Motor neuron (in vitro differentiated cells): ENCODE data around the gene CMKLR1. TPM values are rescaled to one million over a fixed set of nuclear protein-coding genes. Genes with fewer than 3 reads are reported as not detected.

Experiments
- ATAC-seq, 8 experiments: fragments of 200-7000 bp; cut with Tn5 transposase; replicated peaks in 6 of 8; 2 replicates each; pipeline ENCODE4 v1.8.0; 2021; ENCODE audit warnings: mild to moderate bottlenecking in 8 of 8, moderate library complexity in 8 of 8
- H3K27ac ChIP-seq, 2 donors: fragments of 250-450 bp; sonication (Bioruptor Pico); 2 replicates each; pipeline ENCODE4 v1.9.0; 2021; ENCODE audit warnings: antibody characterized with exemption in 2 of 2, mild to moderate bottlenecking in 2 of 2, moderate library complexity in 1 of 2
- H3K4me1 ChIP-seq, 2 donors: fragments of 250-450 bp; sonication (Bioruptor Pico); replicated peaks in 1 of 2; 2 replicates each; pipeline ENCODE4 v1.6.1; 2021; ENCODE audit warnings: antibody characterized with exemption in 2 of 2, mild to moderate bottlenecking in 2 of 2, moderate library complexity in 1 of 2
- H3K4me3 ChIP-seq, 5 donors: fragments of 250-450 bp; sonication (Bioruptor Pico); 2 replicates each; pipeline ENCODE4 v1.9.0; 2021; ENCODE audit warnings: antibody characterized with exemption in 5 of 5, mild to moderate bottlenecking in 5 of 5, moderate library complexity in 4 of 5
- WGBS, 10 experiments: fragments of 450-650 bp; shearing (Covaris generic); methylation state at CpG; one replicate each; pipeline ENCODE4 v1.0.0; 2022; 5-methylcytosine and 5-hydroxymethylcytosine counted together
- in situ Hi-C, 9 experiments: fragments of 400-800 bp; cut with MboI; loops; one replicate each; pipeline ENCODE4 v1.15.0; 2021; ENCODE audit warnings: low sequenced_read_pairs in 9 of 9, low pct_unique_long_range_greater_than_20kb in 2 of 9; ENCODE audit not compliant: unreplicated experiment in 9 of 9
- total RNA-seq, 8 experiments: library from RNA; unstranded; fragments of 300-600 nt; gene quantifications; 2 replicates each; pipeline versions ENCODE4 v1.2.3 to v1.2.4, GENCODE V29; 2022

Gene CMKLR1
- total RNA-seq, 8 experiments from 2014 or later, result 0.09 to 12.6 (median 0.38) TPM; not detected in 1

GRCh38 chr12:108357834-108358579 is 18.9 kb upstream of the CMKLR1 start:
- Histone ChIP-seq H3K4me3 (no peak overlapping the region), H3K27ac (no peak overlapping the region), H3K4me1 (peaks cover 14 to 27% of the 10 kb centered on the region in 2 donors)
- in situ Hi-C loops, result no loop called here
- ATAC-seq, result no peak
- 60 to 100% (median 98%) methylated on average over 1 to 2 of the region's 2 CpGs; no CpG with 5 or more reads in 6 of the 10 experiments for WGBS, 10 experiments

DNA sequence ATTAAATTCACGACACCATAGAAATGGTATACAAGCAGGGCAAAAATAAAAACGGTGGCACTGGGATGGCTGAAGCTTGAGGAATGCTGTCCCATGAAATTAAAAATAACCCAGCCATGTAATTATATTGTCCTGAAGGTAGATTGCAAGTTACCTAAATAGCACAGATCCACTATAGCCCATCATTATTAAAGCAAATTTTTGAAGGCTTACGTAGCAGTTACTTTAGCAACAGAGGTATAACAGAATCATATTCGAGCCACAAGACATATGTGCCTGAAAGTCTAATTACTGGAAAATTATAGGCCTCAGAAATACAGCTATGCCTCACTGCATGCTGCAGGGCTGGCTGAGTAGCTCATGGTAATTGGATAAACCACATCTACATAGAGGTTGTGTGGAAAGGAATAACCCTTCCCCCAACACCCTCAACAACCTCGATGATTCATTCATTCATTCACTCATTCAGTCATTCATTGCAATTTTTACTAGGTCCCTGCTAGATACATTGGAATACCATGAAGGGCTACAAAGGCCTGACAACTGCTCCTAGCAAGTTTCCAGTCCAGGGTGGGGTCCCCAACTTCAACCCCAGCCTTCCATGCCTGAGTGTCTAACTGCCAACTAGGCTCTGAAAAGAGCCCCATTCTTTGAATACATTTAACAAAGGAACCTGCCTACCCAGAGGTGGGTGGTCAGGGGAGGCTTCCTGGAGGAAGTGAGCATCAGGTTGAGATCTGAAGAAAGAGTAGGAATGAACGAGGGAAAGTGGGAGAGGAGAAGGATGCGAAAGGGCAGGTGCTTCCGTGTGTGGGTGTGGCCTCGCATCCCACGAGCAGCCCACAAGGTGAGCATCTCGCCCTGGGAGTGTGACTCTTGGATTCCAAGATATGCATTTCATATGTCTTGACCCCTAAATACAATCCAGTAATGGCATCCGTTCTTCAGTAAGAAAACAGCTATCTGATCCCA is 18.0 kb upstream of the CMKLR1 start:
- WGBS, 10 experiments, result 41 to 84% (median 78%) methylated on average over 4 to 12 of the region's 12 CpGs; no CpG with 5 or more reads in 1 of the 10 experiments
- peak in 2 of 8 experiments; percentile 15 to 46 for ATAC-seq
- in situ Hi-C loops, result no loop called here

GRCh38 chr12:108355069-108355468 is 16.0 kb upstream of the CMKLR1 start:
- Histone ChIP-seq H3K27ac (no peak overlapping the region), H3K4me3 (no peak overlapping the region), H3K4me1 (peaks cover 11 to 17% of the 10 kb centered on the region in 2 donors)
- ATAC-seq, result no peak
- 25 to 100% (median 29%) methylated on average over 1 to 2 of the region's 2 CpGs; no CpG with 5 or more reads in 7 of the 10 experiments for WGBS, 10 experiments
- in situ Hi-C loops, result no loop called here

More for the DNA sequence above, 18.0 kb upstream of the CMKLR1 start:
- Histone ChIP-seq H3K4me1 (peaks cover 14 to 27% of the 10 kb centered on the region in 2 donors), H3K27ac (no peak overlapping the region), H3K4me3 (no peak overlapping the region)

DNA sequence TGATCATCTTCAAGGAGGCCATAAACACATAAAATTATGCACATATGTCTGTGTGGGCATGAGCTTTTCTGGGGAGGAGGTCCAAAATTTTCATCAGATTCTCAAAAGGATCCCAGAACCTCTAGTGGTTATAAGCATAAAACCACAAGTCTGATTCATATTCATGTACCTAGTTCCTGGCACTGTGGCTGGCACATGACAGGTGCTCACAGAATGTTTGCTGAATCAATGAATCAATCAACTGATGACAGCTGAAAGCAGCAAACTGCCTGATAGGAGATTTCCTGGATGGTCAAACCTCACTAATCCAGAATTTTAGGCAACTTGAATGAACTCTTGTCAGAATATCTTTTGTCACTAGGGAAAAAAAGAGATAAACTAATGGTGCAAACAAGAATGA is 13.5 kb upstream of the CMKLR1 start:
- Histone ChIP-seq H3K4me3 (no peak overlapping the region), H3K27ac (no peak overlapping the region), H3K4me1 (peaks cover 0 to 9% of the 10 kb centered on the region in 2 donors)
- in situ Hi-C loops, result no loop called here
- ATAC-seq, result no peak

- ATAC-seq, result no peak
- H3K4me3 ChIP-seq, result no peak overlapping the region
- no peaks in the 10 kb centered on the region for H3K4me1 ChIP-seq
- in situ Hi-C loops, result no loop called here
- H3K27ac ChIP-seq, result no peak overlapping the region
- WGBS, 10 experiments, result 0 to 100% (median 90%) methylated on average over 1 to 3 of the region's 3 CpGs; no CpG with 5 or more reads in 3 of the 10 experiments
These were observed 11.4 kb upstream of the CMKLR1 start for GRCh38 chr12:108350511-108350910.

DNA sequence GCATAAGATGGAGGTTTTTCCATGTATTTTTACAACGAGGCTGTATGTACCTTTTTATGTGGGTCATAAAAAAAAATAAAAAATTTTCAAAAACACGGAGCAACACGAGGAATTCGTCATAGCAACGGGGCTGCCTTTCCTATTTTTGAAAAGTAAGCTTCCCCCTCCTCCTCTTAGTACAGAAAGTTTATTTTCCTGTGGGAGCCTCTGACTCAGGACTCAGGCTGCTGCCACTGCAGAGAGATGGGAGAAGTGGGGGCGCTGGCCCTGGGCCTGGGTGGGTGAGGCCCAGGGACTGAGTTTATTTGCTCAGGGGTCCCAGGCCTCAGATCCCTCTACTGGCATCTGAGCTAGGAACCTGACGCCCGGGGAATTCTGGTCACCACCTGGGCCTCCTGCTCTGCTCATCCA is 10.2 kb upstream of the CMKLR1 start:
- Histone ChIP-seq H3K27ac (no peak overlapping the region), H3K4me1 (no peaks in the 10 kb centered on the region), H3K4me3 (no peak overlapping the region)
- in situ Hi-C loops, result no loop called here
- ATAC-seq, result peak in 1 of 8 experiments; percentile 35
- WGBS, 10 experiments, result 11 to 100% (median 60%) methylated on average over 1 to 6 of the region's 8 CpGs; no CpG with 5 or more reads in 2 of the 10 experiments

DNA sequence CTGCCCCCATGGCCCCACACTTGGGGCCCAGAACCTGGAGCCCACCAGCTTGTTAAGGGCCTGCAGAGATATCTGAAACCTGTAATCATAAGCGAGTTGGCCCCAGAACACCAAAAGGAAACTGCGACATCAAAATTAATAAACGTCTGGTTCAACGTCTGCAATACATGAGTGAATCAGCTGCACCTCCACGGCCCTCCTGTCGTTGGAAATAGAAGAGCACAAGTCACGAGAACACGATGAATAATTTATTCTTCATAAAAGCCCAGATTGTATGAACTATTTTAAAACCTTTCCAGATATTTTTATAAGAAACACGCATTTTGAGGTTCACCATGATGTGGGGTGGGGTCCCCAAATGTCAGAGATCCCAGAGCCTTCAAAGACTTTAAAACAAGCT is 9.7 kb upstream of the CMKLR1 start:
- Histone ChIP-seq H3K4me1 (no peaks in the 10 kb centered on the region), H3K27ac (no peak overlapping the region), H3K4me3 (no peak overlapping the region)
- no peak for ATAC-seq
- in situ Hi-C loops, result no loop called here
- WGBS, 10 experiments, result 0 to 97% (median 84%) methylated on average over 1 to 8 of the region's 9 CpGs

GRCh38 chr12:108346727-108347710 is 7.9 kb upstream of the CMKLR1 start:
- Histone ChIP-seq H3K4me1 (no peaks in the 10 kb centered on the region), H3K4me3 (no peak overlapping the region), H3K27ac (no peak overlapping the region)
- in situ Hi-C loops, result no loop called here
- ATAC-seq, result no peak
- 51 to 100% (median 88%) methylated on average over 1 to 5 of the region's 6 CpGs; no CpG with 5 or more reads in 2 of the 10 experiments for WGBS, 10 experiments

DNA sequence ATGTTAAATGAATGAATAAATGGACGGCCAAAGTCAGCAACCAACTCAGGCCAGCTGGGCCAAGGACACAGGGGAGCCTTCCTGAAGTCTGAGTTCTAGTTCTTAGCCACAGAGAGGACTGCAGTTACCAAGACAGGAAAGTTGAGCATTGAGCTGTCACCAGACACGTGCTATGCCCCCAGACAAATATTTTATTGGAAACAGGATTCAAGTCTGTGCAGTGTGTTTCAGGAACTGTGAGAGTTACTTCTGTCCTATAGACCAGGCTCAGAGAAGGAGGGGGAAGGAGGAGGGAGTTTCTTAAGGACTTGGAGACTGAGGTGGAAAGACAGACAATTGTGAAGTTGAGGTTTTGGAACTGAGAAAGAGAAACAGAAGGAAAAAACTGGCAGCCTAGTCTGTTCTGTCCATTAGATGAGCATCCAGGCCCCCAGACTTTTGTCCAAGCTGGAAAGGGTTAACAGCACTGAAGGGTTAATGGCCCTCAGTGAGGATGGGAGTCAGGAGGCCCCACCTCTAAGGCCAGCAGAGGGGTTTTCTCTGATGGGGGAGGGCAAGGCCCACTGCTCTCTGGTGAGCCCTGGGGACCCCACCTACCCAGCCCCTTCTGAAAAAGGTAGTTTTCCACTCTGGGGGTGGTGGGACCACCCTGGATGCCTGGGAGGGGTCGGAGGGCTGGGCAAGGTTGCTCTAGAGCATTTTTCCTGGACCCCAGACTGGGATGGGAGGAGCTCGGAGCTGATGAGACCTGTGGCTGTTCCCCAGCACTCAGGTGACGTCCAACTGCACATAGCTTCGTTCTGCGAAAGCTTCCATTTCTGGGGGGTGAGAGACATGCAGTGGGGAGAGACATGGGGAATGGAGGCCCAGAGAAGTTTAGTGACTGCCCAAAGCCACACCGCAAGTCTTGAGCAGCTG is 6.9 kb upstream of the CMKLR1 start:
- Histone ChIP-seq H3K27ac (no peak overlapping the region), H3K4me3 (no peak overlapping the region), H3K4me1 (no peaks in the 10 kb centered on the region)
- ATAC-seq, result no peak
- in situ Hi-C loops, result no loop called here
- 0 to 100% (median 58%) methylated on average over 1 to 4 of the region's 8 CpGs; no CpG with 5 or more reads in 3 of the 10 experiments for WGBS, 10 experiments

- 0 to 81% (median 63%) methylated on average over 1 to 5 of the region's 5 CpGs; no CpG with 5 or more reads in 2 of the 10 experiments for WGBS, 10 experiments
- ATAC-seq, result no peak
- no peak overlapping the region for H3K4me3 ChIP-seq
- no peak overlapping the region for H3K27ac ChIP-seq
- in situ Hi-C loops, result no loop called here
- peaks cover 0 to 8% of the 10 kb centered on the region in 2 donors for H3K4me1 ChIP-seq
These were observed 3.9 kb upstream of the CMKLR1 start for GRCh38 chr12:108342985-108343384.

- H3K27ac ChIP-seq, result no peak overlapping the region
- in situ Hi-C loops, result no loop called here
- H3K4me3 ChIP-seq, result no peak overlapping the region
- no peak for ATAC-seq
- 63 to 83% (median 67%) methylated on average over 1 to 2 of the region's 8 CpGs; no CpG with 5 or more reads in 7 of the 10 experiments for WGBS, 10 experiments
- peaks cover 0 to 8% of the 10 kb centered on the region in 2 donors for H3K4me1 ChIP-seq
These were observed 3.0 kb upstream of the CMKLR1 start for GRCh38 chr12:108341854-108342847.
